ENCODE results near the gene TMEM132C.

Gene TMEM132C

GRCh38 chr12:128288357-128288756, 21.4 kb downstream of the TMEM132C start:
- no peak for DNase-seq (ENCODE audit: extremely low read depth in 1 of 2, low read depth in 1 of 2)

DNA sequence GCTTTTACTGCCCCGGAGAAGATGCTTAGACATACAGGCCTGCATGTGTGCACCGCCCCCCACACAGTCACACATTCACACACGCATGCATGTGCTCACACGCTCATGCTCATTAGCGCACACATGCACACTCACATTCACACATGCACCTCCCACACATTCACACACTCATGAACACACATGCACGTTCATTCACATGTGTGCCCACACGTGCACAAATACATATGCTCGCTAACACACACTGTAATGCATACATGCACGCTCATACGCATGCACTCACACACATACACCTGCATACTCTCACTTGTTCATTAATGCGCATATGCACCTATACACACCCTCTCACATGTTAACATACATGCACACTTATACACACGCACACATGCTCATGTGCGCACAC, 21.9 kb downstream of the TMEM132C start:
- DNase-seq (ENCODE audit: extremely low read depth in 1 of 2, low read depth in 1 of 2), result no peak

DNA sequence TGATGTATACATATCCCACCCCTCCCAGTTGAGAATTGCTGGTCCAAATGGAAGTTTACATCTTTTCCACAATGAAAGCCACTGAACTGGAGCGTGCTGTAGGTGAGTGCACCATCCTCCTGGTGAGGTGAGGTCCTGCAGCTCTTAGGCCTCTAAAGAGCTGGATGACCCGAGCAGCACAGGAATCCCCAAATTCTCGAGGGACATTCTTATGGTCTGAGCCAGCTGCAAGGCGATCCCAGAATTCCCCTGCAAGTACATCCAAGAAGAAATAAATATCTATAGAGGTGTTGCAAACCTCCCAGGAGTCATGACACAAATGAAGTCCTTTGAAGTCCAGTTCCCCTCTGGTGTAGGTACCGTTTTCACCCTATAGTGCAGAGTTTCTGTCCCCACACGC, 24.0 kb downstream of the TMEM132C start:
- no peak for DNase-seq (ENCODE audit: extremely low read depth in 1 of 2, low read depth in 1 of 2)

DNA sequence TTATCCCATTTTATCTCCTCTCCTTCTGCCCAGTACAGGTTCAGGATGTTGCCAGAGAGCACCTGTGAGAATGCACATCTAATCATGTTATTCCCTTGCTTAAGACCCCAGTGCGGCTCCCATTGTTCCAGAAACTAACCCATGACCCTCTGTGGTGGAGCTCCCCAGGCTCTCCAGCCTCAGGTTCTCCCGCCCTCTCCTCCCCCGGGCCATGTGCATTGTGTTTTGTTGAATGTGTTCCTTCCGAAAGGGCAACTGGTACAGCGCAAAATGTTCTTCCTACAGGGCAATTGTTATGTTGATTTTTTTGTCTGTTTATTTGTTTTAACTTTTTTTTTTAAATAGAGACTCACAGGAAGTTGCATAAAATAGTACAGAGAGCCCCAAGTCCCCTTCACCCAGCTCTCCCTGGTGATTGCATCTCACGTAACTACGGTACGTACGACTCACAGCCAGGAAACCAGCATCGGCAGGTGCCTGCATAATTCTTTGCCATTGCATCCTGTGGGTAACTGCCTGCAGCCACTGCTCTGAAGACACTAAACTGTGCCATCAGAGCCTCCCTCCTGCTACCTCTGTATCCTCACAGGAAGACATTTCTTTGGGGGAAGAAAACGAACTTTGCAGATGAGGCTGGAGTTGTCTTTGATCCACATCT, 31.2 kb downstream of the TMEM132C start:
- DNase-seq (ENCODE audit: extremely low read depth in 1 of 2, low read depth in 1 of 2), result no peak

DNA sequence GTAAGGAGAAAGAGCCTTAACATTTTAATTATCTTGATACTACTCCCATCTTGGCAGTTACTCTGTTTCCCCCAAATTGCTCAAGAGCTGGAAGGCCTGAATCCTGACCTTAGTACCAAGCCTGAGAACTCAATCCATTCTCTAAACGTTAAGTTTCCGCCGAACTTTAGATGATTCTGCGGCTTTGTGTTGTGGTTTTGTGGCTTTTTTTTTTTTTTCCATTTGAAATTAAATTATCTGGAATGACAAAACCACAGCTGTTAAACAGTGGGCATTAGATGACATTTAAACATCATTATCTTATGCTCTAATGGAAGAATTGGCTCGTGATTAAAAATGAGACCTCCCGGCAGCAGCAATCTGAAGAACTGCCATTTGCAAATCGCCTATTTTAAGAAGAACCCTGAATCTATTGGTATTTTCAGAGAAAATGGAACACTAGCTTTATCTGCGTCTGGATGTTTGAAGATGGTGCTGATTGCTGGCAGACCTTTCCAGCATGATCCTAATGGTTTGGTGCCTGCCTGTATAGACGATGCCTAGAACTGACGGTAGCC, 38.4 kb downstream of the TMEM132C start:
- DNase-seq (ENCODE audit: extremely low read depth in 1 of 2, low read depth in 1 of 2), result no peak

DNA sequence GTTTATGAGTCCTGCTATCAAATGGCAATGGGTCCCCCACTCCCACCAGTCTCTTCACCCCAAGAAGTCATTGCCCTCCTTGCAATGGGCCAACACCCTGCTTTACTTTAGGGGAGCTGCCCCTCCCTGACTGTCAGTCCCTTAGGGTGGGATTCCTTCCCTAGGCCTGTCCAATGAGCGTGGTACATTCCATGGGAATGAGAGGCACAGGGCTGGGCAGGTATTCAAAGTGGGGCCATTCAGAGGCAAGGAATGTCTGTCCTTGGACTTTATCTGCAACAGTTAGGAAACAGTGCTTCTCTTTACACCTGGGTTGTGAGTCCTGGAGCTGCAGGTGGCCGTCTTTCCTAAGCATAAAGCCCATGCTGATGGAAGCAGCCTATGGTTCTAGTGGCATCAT, 40.8 kb downstream of the TMEM132C start:
- no peak for DNase-seq (ENCODE audit: extremely low read depth in 1 of 2, low read depth in 1 of 2)

GRCh38 chr12:128312661-128313060, 45.7 kb downstream of the TMEM132C start:
- no peak for DNase-seq (ENCODE audit: extremely low read depth in 1 of 2, low read depth in 1 of 2)

GRCh38 chr12:128313931-128314330, 47.0 kb downstream of the TMEM132C start:
- DNase-seq (ENCODE audit: extremely low read depth in 1 of 2, low read depth in 1 of 2), result no peak

DNA sequence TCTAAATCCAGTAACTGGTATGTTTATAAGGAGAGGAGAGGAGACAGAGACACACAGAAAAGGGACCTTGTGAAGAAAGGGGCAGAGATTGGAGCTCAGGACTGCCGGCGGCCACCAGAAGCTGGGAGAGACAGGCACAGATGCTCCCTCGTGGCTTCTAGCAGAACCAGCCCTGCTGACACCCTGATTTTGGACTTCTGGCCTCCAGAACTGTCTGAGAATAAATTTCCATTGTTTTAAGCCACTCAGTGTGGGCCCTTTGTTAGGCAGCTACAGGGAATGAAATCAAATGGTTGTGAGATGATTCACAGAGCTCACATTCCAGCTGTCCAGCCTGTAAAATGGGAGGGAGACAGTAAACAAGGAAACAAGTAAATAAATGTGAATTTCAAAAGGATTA, 47.6 kb downstream of the TMEM132C start:
- DNase-seq (ENCODE audit: extremely low read depth in 1 of 2, low read depth in 1 of 2), result no peak

- DNase-seq (ENCODE audit: extremely low read depth in 1 of 2, low read depth in 1 of 2), result no peak
Measured at GRCh38 chr12:128316078-128316477, 49.1 kb downstream of the TMEM132C start.

GRCh38 chr12:128316973-128317526, 50.1 kb downstream of the TMEM132C start:
- DNase-seq (ENCODE audit: extremely low read depth in 1 of 2, low read depth in 1 of 2), result no peak

DNA sequence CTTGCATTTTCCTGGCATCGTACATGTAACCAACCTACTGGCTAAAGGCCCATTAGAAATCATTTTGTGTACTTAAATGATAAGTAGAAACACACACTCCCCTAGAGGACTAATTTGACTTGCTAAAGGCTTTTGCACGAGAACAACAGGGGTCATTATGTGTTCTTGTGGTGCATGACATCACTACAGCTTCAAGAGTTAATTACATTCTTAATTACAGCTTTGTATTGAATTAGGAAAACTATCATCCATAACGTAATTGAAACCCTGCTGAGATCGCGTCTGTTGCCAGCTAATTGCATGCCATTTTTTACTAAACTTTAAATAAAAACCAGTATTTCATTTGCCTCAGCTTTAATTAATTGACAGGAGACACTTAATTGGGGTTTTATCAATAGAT, 51.4 kb downstream of the TMEM132C start:
- no peak for DNase-seq (ENCODE audit: extremely low read depth in 1 of 2, low read depth in 1 of 2)

DNA sequence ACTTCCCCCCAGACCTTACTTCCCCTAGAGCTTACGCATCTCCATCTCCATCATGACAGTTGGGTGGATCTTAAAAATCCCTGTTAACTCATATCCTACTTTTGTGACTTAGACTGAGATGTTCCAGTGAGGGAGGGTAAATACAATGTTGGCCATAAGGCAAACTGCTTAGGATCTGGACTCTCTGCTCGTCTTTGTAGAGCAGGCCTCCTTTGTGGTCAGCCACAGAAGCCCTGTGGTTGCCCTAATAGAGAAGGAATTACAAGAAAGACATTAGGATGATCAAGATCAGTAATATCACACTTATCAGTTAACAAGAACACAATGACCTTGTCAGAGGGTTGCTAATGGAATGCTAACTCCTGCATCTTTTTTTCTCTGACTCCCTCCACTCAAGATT, 52.0 kb downstream of the TMEM132C start:
- no peak for DNase-seq (ENCODE audit: extremely low read depth in 1 of 2, low read depth in 1 of 2)

DNA sequence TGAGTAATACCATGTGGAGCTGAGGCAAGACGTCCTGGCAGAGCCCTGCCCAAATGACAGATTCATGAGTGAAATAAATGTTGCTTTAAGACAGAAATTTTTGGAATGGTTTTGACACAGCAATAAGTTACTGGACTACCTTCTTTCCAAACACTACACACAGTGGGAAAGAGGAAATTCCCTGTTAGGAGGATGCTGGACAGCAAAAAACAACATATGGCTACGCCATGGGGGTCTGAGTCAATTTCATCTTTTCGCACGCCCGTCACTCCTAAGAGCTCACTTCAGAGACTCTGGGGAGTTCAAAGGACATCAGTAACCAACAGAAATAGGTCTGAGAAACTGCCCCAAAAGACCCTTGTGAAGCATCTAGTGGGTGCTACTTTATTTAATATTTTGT, 55.4 kb downstream of the TMEM132C start:
- no peak for DNase-seq (ENCODE audit: extremely low read depth in 1 of 2, low read depth in 1 of 2)

- DNase-seq (ENCODE audit: extremely low read depth in 1 of 2, low read depth in 1 of 2), result no peak
Measured at GRCh38 chr12:128323145-128323920, 56.4 kb downstream of the TMEM132C start.

GRCh38 chr12:128325646-128326045, 58.7 kb downstream of the TMEM132C start:
- no peak for DNase-seq (ENCODE audit: extremely low read depth in 1 of 2, low read depth in 1 of 2)

DNA sequence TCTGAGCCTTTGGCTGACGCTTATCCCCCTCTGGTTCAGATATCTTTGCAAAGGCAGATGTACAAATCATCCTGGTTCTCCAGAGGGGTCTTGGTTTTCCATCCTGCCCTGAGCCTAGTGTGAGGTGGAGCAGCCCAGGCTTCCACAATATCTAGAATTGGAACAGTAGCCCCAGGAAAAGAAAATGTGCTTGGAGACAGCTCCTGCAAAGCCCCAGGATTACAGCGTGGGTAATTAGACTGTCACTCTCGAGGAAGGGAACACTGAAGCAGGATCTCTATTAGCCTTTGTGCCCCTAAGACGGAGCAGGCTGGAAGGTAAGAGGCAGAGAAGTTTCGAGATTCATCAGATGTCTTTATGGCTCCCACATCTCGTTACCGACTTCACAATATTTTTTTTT, 59.4 kb downstream of the TMEM132C start:
- no peak for DNase-seq (ENCODE audit: extremely low read depth in 1 of 2, low read depth in 1 of 2)

DNA sequence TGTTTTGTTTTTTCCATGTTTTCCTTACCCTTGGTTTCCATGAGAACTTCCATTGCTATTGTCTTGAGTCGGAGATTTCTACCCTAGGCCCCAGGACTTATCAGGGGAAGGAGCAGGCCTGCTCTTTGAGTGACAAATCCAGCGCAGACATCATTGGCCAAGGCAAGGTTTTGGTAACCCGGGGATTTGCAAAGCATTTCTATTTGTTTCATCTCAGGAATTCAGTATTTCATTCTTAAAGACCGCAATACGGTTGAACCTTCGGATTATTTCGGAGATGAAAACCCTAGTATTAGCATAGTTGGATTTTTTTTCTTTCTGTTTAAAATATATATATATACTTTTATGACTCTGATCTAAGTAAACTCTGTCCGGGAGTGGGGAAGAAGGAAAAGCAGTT, 62.0 kb downstream of the TMEM132C start:
- DNase-seq (ENCODE audit: extremely low read depth in 1 of 2, low read depth in 1 of 2), result no peak

DNA sequence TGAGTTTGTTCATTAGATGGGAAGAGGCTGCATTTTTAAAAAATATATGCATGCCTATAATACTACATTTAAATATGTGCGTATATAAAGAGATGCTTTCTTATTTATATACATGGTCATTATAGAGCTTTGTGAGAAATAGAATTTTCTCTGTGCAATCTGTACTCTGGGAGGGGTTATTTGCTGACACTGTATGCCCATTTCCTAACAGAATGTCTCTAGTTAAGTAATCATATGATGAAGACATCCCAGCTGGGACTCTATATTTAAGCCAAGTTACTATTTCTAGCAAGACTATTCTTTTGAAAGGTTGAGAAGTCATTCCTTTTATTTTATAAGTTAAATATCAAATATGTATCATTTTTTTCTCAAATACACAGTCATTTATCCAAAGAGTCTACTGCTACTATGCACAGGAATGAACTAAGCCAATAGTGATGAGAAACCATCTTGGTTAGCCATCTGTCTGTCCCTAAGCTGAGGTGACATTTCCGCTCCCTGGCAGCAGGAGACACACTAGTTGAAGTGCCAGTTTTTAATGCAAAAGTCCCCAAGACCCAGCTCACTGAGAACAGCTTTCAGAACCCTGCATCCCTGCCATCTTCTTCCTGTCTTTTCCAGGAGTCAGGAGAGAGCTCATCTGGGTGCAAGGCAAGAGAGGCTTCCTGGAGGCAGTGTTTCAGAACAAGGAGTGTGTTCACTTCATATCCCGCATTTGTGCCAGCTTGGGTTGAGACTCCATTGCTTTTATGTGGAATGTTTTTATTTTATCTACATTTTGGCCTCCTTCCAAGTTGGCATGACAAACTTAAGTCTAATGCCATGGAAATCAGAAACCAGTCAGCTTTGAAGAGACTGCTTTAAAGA, 69.5 kb downstream of the TMEM132C start:
- no peak for DNase-seq (ENCODE audit: extremely low read depth in 1 of 2, low read depth in 1 of 2)

GRCh38 chr12:128337071-128337345, 70.0 kb downstream of the TMEM132C start:
- no peak for DNase-seq (ENCODE audit: extremely low read depth in 1 of 2, low read depth in 1 of 2)

GRCh38 chr12:128337431-128338170, 70.6 kb downstream of the TMEM132C start:
- no peak for DNase-seq (ENCODE audit: extremely low read depth in 1 of 2, low read depth in 1 of 2)
